LNCAP (cell line): ENCODE data around the gene CDH24.

Experiments used
- CTCF ChIP-seq: fragments of 450-650 bp; IDR thresholded peaks from 2 replicates; pipeline ENCODE4 v1.5.1; 2017; ENCODE audit warnings: mild to moderate bottlenecking

The CDH24 gene

GRCh38 chr14:23102801-23103200, 45.5 kb upstream of the CDH24 start:
- no peak for TF ChIP-seq CTCF

- no peak for TF ChIP-seq CTCF
These were observed 44.8 kb upstream of the CDH24 start for GRCh38 chr14:23101986-23102625.

- no peak for TF ChIP-seq CTCF
These were observed 44.1 kb upstream of the CDH24 start for GRCh38 chr14:23101213-23101970.

- TF ChIP-seq CTCF, result no peak
These were observed 42.0 kb upstream of the CDH24 start for GRCh38 chr14:23099212-23099861.

- TF ChIP-seq CTCF, result no peak
These were observed 40.5 kb upstream of the CDH24 start for GRCh38 chr14:23097786-23098185.

- no peak for TF ChIP-seq CTCF
These were observed 38.1 kb upstream of the CDH24 start, which contains the start of gene C14orf119 for GRCh38 chr14:23095196-23096108. TSS of gene C14orf119 (plus strand) at chr14:23095505. CDS start at chr14:23097659, 2,154 bp downstream.

- no peak for TF ChIP-seq CTCF
These were observed 37.4 kb upstream of the CDH24 start, which contains the start of gene ACIN1 for GRCh38 chr14:23094666-23095195. TSS of gene ACIN1 (minus strand) at chr14:23095136. CDS start at chr14:23095112, 24 bp downstream.
